HepG2 (cell line): ENCODE measurements around the gene YTHDF1. TPM values are rescaled to one million over a fixed set of nuclear protein-coding genes. Genes with fewer than 3 reads are reported as not detected.

Experiments
- BHLHE40 ChIP-seq: IDR thresholded peaks from 2 replicates; pipeline ENCODE4 v1.6.1; 2011; ENCODE audit warnings: low read length, improper control_type of control experiment
- CCDC6 ChIP-seq: sonication (generic); formaldehyde crosslinking; IDR thresholded peaks from 2 replicates; pipeline ENCODE4 v1.8.1; 2022; ENCODE audit warnings: mild to moderate bottlenecking, missing genetic modification reagents, moderate library complexity
- FOXM1 ChIP-seq: sonication (generic); formaldehyde crosslinking; IDR thresholded peaks from 2 replicates; pipeline ENCODE4 v1.5.0; 2020; ENCODE audit warnings: missing genetic modification reagents
- HIVEP1 ChIP-seq: sonication (generic); formaldehyde crosslinking; IDR thresholded peaks from 2 replicates; pipeline ENCODE4 v1.4.0; 2020; ENCODE audit warnings: mild to moderate bottlenecking, missing genetic modification reagents
- HOXA3 ChIP-seq: sonication (generic); formaldehyde crosslinking; IDR thresholded peaks from 2 replicates; pipeline ENCODE4 v1.5.0; 2020; ENCODE audit warnings: missing genetic modification reagents
- KDM5A ChIP-seq: fragments of 200-600 bp; sonication (generic); IDR thresholded peaks from 2 replicates; pipeline ENCODE4 v1.7.0; 2018; ENCODE audit warnings: antibody characterized with exemption, mild to moderate bottlenecking, low read length, borderline replicate concordance
- KLF16 ChIP-seq, 2 experiments: sonication (generic) in 1 of 2; formaldehyde crosslinking in 1 of 2; IDR thresholded peaks; 2 replicates each; pipeline versions ENCODE4 v1.6.1 to v1.8.0; 2016 to 2023; ENCODE audit warnings: missing genetic modification reagents in 2 of 2, missing compliant biosample characterization in 1 of 2
- MTA1 ChIP-seq: sonication (generic); formaldehyde crosslinking; IDR thresholded peaks from 2 replicates; pipeline ENCODE4 v1.4.0; 2020; ENCODE audit warnings: missing genetic modification reagents, mild to moderate bottlenecking, borderline replicate concordance
- NFYC ChIP-seq: IDR thresholded peaks from 2 replicates; pipeline ENCODE4 v1.6.1; 2016; ENCODE audit warnings: missing genetic modification reagents, missing compliant biosample characterization
- PAF1 ChIP-seq: IDR thresholded peaks from 2 replicates; pipeline ENCODE4 v1.6.1; 2016; ENCODE audit warnings: missing genetic modification reagents, missing compliant biosample characterization
- PHF5A ChIP-seq: IDR thresholded peaks from one replicate; pipeline ENCODE4 v1.6.1; 2018; ENCODE audit warnings: low read depth, missing genetic modification reagents; ENCODE audit not compliant: unreplicated experiment
- POLR2G ChIP-seq: fragments of 200-400 bp; formaldehyde crosslinking; IDR thresholded peaks from 2 replicates; pipeline ENCODE4 v1.6.1; 2018; ENCODE audit warnings: mild to moderate bottlenecking, low read depth, low read length, moderate library complexity
- RXRA ChIP-seq: sonication (generic); formaldehyde crosslinking; IDR thresholded peaks from 2 replicates; pipeline ENCODE4 v1.5.1; 2020; ENCODE audit warnings: missing genetic modification reagents
- SNAI1 ChIP-seq: sonication (generic); formaldehyde crosslinking; IDR thresholded peaks from 2 replicates; pipeline ENCODE4 v1.5.0; 2020; ENCODE audit warnings: mild to moderate bottlenecking, missing genetic modification reagents, borderline replicate concordance
- THAP8 ChIP-seq: sonication (generic); formaldehyde crosslinking; IDR thresholded peaks from 2 replicates; pipeline ENCODE4 v1.5.1; 2020; ENCODE audit warnings: missing genetic modification reagents, mild to moderate bottlenecking, borderline replicate concordance
- ZNF572 ChIP-seq: sonication (generic); formaldehyde crosslinking; IDR thresholded peaks from 2 replicates; pipeline ENCODE4 v1.5.1; 2020; ENCODE audit warnings: mild to moderate bottlenecking, missing genetic modification reagents
- ZNF660 ChIP-seq: sonication (generic); formaldehyde crosslinking; IDR thresholded peaks from 2 replicates; pipeline ENCODE4 v1.5.1; 2020; ENCODE audit warnings: mild to moderate bottlenecking, low read depth, missing genetic modification reagents, borderline replicate concordance
- ZNF83 ChIP-seq: sonication (generic); formaldehyde crosslinking; IDR thresholded peaks from 2 replicates; pipeline ENCODE4 v1.4.0; 2020; ENCODE audit warnings: missing genetic modification reagents, mild to moderate bottlenecking, borderline replicate concordance
- polyA plus RNA-seq, 8 experiments: library from polyadenylated mRNA; depleted of rRNA in 3 of 8; stranded (reverse) in 7 of 8; unstranded in 1 of 8; fragments of >200 nt; fragmentation: Illumina TruSeq in 4 of 8; extraction: Trizol in 4 of 8; gene quantifications; 2 replicates each; pipeline versions ENCODE4 v1.2.1 to v1.2.3, GENCODE V29; 2011 to 2016; ENCODE audit warnings: low read depth in 4 of 8, missing spikeins in 1 of 8, mixed read lengths in 1 of 8; ENCODE audit not compliant: insufficient read depth in 1 of 8
- total RNA-seq, 5 experiments: library from RNA; depleted of rRNA; stranded (reverse); fragments of >200 nt; fragmentation: Illumina TruSeq; extraction: Trizol; gene quantifications; 2 replicates each; pipeline ENCODE4 v1.2.3, GENCODE V29; 2016; ENCODE audit warnings: low read depth in 1 of 5
- TF ChIP-seq, protein P1 (sequence below), 2 experiments: IDR thresholded peaks; 2 replicates each; pipeline ENCODE4 v1.6.1; 2011 to 2012; ENCODE audit warnings: low read length in 2 of 2, borderline replicate concordance in 1 of 2, low read depth in 1 of 2, mild to moderate bottlenecking in 1 of 2, moderate library complexity in 1 of 2
- TF ChIP-seq, protein P2 (sequence below): sonication (generic); formaldehyde crosslinking; IDR thresholded peaks from 2 replicates; pipeline ENCODE4 v1.9.0; 2022; ENCODE audit warnings: missing genetic modification reagents, mild to moderate bottlenecking, borderline replicate concordance

YTHDF1 gene
- total and polyA plus RNA-seq, 2 of the 13 experiments (the other 11 are each of a cell fraction or from before 2014, with no cell fraction given) = 34.5 to 37.7 TPM

GRCh38 chr20:63186528-63187316 lies 29.2 kb downstream of the YTHDF1 start (continued):
- TF ChIP-seq FOXM1 (CRISPR knock-in tag) = no peak
- TF ChIP-seq ZNF572 (CRISPR knock-in tag) = no peak
- TF ChIP-seq, protein P1, sequence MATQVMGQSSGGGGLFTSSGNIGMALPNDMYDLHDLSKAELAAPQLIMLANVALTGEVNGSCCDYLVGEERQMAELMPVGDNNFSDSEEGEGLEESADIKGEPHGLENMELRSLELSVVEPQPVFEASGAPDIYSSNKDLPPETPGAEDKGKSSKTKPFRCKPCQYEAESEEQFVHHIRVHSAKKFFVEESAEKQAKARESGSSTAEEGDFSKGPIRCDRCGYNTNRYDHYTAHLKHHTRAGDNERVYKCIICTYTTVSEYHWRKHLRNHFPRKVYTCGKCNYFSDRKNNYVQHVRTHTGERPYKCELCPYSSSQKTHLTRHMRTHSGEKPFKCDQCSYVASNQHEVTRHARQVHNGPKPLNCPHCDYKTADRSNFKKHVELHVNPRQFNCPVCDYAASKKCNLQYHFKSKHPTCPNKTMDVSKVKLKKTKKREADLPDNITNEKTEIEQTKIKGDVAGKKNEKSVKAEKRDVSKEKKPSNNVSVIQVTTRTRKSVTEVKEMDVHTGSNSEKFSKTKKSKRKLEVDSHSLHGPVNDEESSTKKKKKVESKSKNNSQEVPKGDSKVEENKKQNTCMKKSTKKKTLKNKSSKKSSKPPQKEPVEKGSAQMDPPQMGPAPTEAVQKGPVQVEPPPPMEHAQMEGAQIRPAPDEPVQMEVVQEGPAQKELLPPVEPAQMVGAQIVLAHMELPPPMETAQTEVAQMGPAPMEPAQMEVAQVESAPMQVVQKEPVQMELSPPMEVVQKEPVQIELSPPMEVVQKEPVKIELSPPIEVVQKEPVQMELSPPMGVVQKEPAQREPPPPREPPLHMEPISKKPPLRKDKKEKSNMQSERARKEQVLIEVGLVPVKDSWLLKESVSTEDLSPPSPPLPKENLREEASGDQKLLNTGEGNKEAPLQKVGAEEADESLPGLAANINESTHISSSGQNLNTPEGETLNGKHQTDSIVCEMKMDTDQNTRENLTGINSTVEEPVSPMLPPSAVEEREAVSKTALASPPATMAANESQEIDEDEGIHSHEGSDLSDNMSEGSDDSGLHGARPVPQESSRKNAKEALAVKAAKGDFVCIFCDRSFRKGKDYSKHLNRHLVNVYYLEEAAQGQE (IDR thresholded peaks at IDR 0.05; ENCODE audit: borderline replicate concordance in 1 of 2, low read depth in 1 of 2, low read length in 2 of 2) = no peak
- no peak for TF ChIP-seq KDM5A
- no peak for TF ChIP-seq THAP8
- no peak for TF ChIP-seq KLF16 (CRISPR knock-in tag; IDR thresholded peaks at IDR 0.05)
- TF ChIP-seq ZNF660 = no peak
- no peak for TF ChIP-seq HIVEP1 (CRISPR knock-in tag)
- no peak for TF ChIP-seq SNAI1 (CRISPR knock-in tag)
- TF ChIP-seq MTA1 (CRISPR knock-in tag) = no peak
- TF ChIP-seq POLR2G = no peak
- no peak for TF ChIP-seq ZNF83 (CRISPR knock-in tag)
- no peak for TF ChIP-seq PHF5A (CRISPR knock-in tag)
- no peak for TF ChIP-seq BHLHE40
- no peak for TF ChIP-seq NFYC
- no peak for TF ChIP-seq CCDC6 (CRISPR knock-in tag)
- no peak for TF ChIP-seq RXRA (CRISPR knock-in tag)
- no peak for TF ChIP-seq PAF1 (CRISPR knock-in tag)
- TF ChIP-seq HOXA3 = no peak
- TF ChIP-seq, protein P2, sequence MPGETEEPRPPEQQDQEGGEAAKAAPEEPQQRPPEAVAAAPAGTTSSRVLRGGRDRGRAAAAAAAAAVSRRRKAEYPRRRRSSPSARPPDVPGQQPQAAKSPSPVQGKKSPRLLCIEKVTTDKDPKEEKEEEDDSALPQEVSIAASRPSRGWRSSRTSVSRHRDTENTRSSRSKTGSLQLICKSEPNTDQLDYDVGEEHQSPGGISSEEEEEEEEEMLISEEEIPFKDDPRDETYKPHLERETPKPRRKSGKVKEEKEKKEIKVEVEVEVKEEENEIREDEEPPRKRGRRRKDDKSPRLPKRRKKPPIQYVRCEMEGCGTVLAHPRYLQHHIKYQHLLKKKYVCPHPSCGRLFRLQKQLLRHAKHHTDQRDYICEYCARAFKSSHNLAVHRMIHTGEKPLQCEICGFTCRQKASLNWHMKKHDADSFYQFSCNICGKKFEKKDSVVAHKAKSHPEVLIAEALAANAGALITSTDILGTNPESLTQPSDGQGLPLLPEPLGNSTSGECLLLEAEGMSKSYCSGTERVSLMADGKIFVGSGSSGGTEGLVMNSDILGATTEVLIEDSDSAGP (CRISPR knock-in tag) = 0 out of 2 replicates have a peak, but pooled peaks have one; percentile 26
